ENCODE data around the gene RPS6KA3. TPM values are rescaled to one million over a fixed set of nuclear protein-coding genes. Genes with fewer than 3 reads are reported as not detected.

Gene RPS6KA3
- total RNA-seq, 4 donors from 2014 or later = 53.1 to 91.0 (median 66.0) TPM

- in situ Hi-C loops (cut with MboI; ENCODE audit: low sequenced_read_pairs in 4 of 4) = no loop called here
- Histone ChIP-seq H3K9me3 (no peaks in the 10 kb centered on the region), H3K36me3 (peaks cover 2 to 28% of the 10 kb centered on the region in 2 donors), H3K4me3 (peak within 1 kb of the TSS; percentile 71 to 98 (median 90)), H3K27me3 (no peaks in the 10 kb centered on the region), H3K4me1 (peaks cover 13 to 21% of the 10 kb centered on the region in 2 donors), H3K27ac (peak within 1 kb of the TSS; percentile 92 to 97 (median 95))
- ATAC-seq (peak; percentile 97), DNase-seq (peak; percentile 94 to 97)
- intact Hi-C loops (cut with DNase I; ENCODE audit: low total_unique reads) = loop anchor here (5.0 to 10.0 kb wide), 3 partner anchors 76 to 303 kb away; partner anchors contain the start of gene RPS6KA3
- peak; percentile 97 to 98 for TF ChIP-seq POLR2A (IDR thresholded peaks at IDR 0.05)
- no peak for TF ChIP-seq CTCF (IDR thresholded peaks at IDR 0.05 in 4 of 5, conservative IDR thresholded peaks at IDR 0.05 in 1 of 5)
Measured at GRCh38 chrX:20141281-20142220, 125.2 kb downstream of the RPS6KA3 start, which contains the start of gene EIF1AX. TSS of gene EIF1AX (minus strand) at chrX:20141838. CDS start at chrX:20141640, 198 bp downstream.

- Histone ChIP-seq H3K9me3 (no peaks in the 10 kb centered on the region), H3K27ac (peak overlapping the region; percentile 92 to 97 (median 95)), H3K36me3 (peaks cover 2 to 39% of the 10 kb centered on the region in 2 donors), H3K4me1 (peaks cover 13 to 21% of the 10 kb centered on the region in 2 donors), H3K27me3 (no peaks in the 10 kb centered on the region), H3K4me3 (peak overlapping the region; percentile 71 to 98 (median 90))
- TF ChIP-seq CTCF (IDR thresholded peaks at IDR 0.05 in 4 of 5, conservative IDR thresholded peaks at IDR 0.05 in 1 of 5) (no peak), POLR2A (IDR thresholded peaks at IDR 0.05) (no peak)
- intact Hi-C loops (cut with DNase I; ENCODE audit: low total_unique reads) (loop anchor here (5.0 to 10.0 kb wide), 3 partner anchors 77 to 304 kb away; partner anchors contain the start of gene RPS6KA3), in situ Hi-C loops (cut with MboI; ENCODE audit: low sequenced_read_pairs in 4 of 4) (no loop called here)
- ATAC-seq (no peak), DNase-seq (no peak)
Measured at GRCh38 chrX:20140420-20140819, 126.3 kb downstream of the RPS6KA3 start.

GRCh38 chrX:20139966-20140365 lies 126.7 kb downstream of the RPS6KA3 start:
- no peaks in the 10 kb centered on the region for H3K27me3 ChIP-seq
- peaks cover 2 to 44% of the 10 kb centered on the region in 2 donors for H3K36me3 ChIP-seq
- intact Hi-C loops (cut with DNase I; ENCODE audit: low total_unique reads) = loop anchor here (5.0 to 10.0 kb wide), 3 partner anchors 77 to 305 kb away; partner anchors contain the start of gene RPS6KA3
- no peaks in the 10 kb centered on the region for H3K9me3 ChIP-seq
- peak overlapping the region; percentile 71 to 98 (median 90) for H3K4me3 ChIP-seq
- peak overlapping the region; percentile 92 to 97 (median 95) for H3K27ac ChIP-seq
- no peak for DNase-seq
- TF ChIP-seq POLR2A (IDR thresholded peaks at IDR 0.05) (no peak), CTCF (IDR thresholded peaks at IDR 0.05 in 4 of 5, conservative IDR thresholded peaks at IDR 0.05 in 1 of 5) (no peak)
- in situ Hi-C loops (cut with MboI; ENCODE audit: low sequenced_read_pairs in 4 of 4) = no loop called here
- peak in 1 of 2 donors; percentile 29 for ATAC-seq
- H3K4me1 ChIP-seq = peaks cover 13 to 21% of the 10 kb centered on the region in 2 donors

GRCh38 chrX:20135944-20136343 lies 130.8 kb downstream of the RPS6KA3 start:
- ATAC-seq (no peak), DNase-seq (no peak)
- H3K9me3 ChIP-seq = no peaks in the 10 kb centered on the region
- peaks cover 6 to 84% of the 10 kb centered on the region in 2 donors for H3K36me3 ChIP-seq
- intact Hi-C loops (cut with DNase I; ENCODE audit: low total_unique reads) (no loop called here), in situ Hi-C loops (cut with MboI; ENCODE audit: low sequenced_read_pairs in 4 of 4) (no loop called here)
- no peaks in the 10 kb centered on the region for H3K27me3 ChIP-seq
- H3K4me3 ChIP-seq = no peak overlapping the region
- TF ChIP-seq CTCF (IDR thresholded peaks at IDR 0.05 in 4 of 5, conservative IDR thresholded peaks at IDR 0.05 in 1 of 5) (no peak), POLR2A (IDR thresholded peaks at IDR 0.05) (no peak)
- no peak overlapping the region for H3K27ac ChIP-seq
- peaks cover 13 to 21% of the 10 kb centered on the region in 2 donors for H3K4me1 ChIP-seq
